HCT116 (cell line): Measurements from ENCODE around the gene SPATA2L. TPM values are rescaled to one million over a fixed set of nuclear protein-coding genes. Genes with fewer than 3 reads are reported as not detected.
"Not testable (repeated sequence)": the region's sequence is repeated elsewhere in the genome, so short reads cannot be mapped to it uniquely, and the experiment has no call there.

ENCODE experiments used
- ATAC-seq: fragments of 200-7000 bp; cut with Tn5 transposase; 2 replicates; pipeline ENCODE4 v1.9.1; 2020; ENCODE audit warnings: mild to moderate bottlenecking, moderate library complexity
- BruUV-seq: library from RNA; stranded (reverse); fragments of 400-500 nt; replicated peaks from 2 replicates; lab custom pipeline; 2021; lab: Mats Ljungman, UMichigan
- CTCF ChIA-PET: fragments of 300-600 bp; sonication (Branson Sonifier 250); formaldehyde crosslinking; loops from one replicate; lab custom pipeline; 2021; ENCODE audit warnings: antibody characterized with exemption; lab: Charles Lee
- POLR2A ChIA-PET: fragments of 300-600, 350-600 bp; sonication (Branson Sonifier 250); formaldehyde crosslinking; loops from one replicate; lab custom pipeline; 2021; ENCODE audit warnings: antibody characterized with exemption; lab: Charles Lee
- RAD21 ChIA-PET, 2 experiments: fragments of 300-600 bp; sonication (Branson Sonifier 250); formaldehyde crosslinking; loops; one replicate each; lab custom pipeline; 2023; ENCODE audit warnings: low total read pairs in 2 of 2; ENCODE audit not compliant: uncharacterized antibody in 2 of 2, unreplicated experiment in 2 of 2, low non-redundant PET in 1 of 2; lab: Charles Lee
- DNase-seq: peaks from one replicate; pipeline ENCODE4 v3.0.0-alpha.2; 2010; ENCODE audit warnings: low read depth, low spot score
- H2AFZ ChIP-seq: fragments of 200-600 bp; shearing (Covaris generic), sonication (generic); 2 replicates; pipeline ENCODE4 v1.6.1; 2017; ENCODE audit warnings: low read depth, mixed run types, mixed read lengths, antibody characterized with exemption, low read length; ENCODE audit not compliant: poor library complexity, severe bottlenecking
- H3K27ac ChIP-seq: 2 replicates; pipeline ENCODE4 v1.5.1; 2012; ENCODE audit warnings: low read depth, low read length
- H3K27me3 ChIP-seq: fragments of 200-600 bp; sonication (generic); 2 replicates; pipeline ENCODE4 v1.6.1; 2016; ENCODE audit warnings: mixed run types, low read length, mixed read lengths; ENCODE audit not compliant: insufficient read depth
- H3K36me3 ChIP-seq, 2 experiments: fragments of 200-500 bp in 1 of 2; fragments of 200-600 bp in 1 of 2; sonication (Bioruptor generic) in 1 of 2; sonication (generic) in 1 of 2; 2 replicates each; pipeline versions ENCODE4 v1.5.1 to v1.6.1; 2014 to 2016; ENCODE audit warnings: low read length in 2 of 2, inconsistent platforms in 1 of 2, mixed read lengths in 1 of 2, mixed run types in 1 of 2; ENCODE audit not compliant: insufficient read depth in 2 of 2, control insufficient read depth in 1 of 2
- H3K4me1 ChIP-seq, 2 experiments: fragments of 200-600 bp in 1 of 2; sonication (generic) in 1 of 2; 2 replicates each; pipeline versions ENCODE4 v1.5.1 to v1.6.1; 2012 to 2017; ENCODE audit warnings: low read length in 2 of 2, inconsistent platforms in 1 of 2, mild to moderate bottlenecking in 1 of 2, mixed read lengths in 1 of 2, mixed run types in 1 of 2, moderate library complexity in 1 of 2; ENCODE audit not compliant: insufficient read depth in 2 of 2, control insufficient read depth in 1 of 2
- H3K4me2 ChIP-seq: fragments of 200-600 bp; sonication (generic); 2 replicates; pipeline ENCODE4 v1.6.1; 2017; ENCODE audit warnings: mixed run types, low read length, mixed read lengths
- H3K4me3 ChIP-seq, 2 experiments: fragments of 200-600 bp in 1 of 2; sonication (generic) in 1 of 2; replicated peaks in 1 of 2; 2 replicates each; pipeline ENCODE4 v1.5.1; 2011 to 2016; ENCODE audit warnings: low read length in 2 of 2, control low read depth in 1 of 2, low read depth in 1 of 2, mild to moderate bottlenecking in 1 of 2, mixed read lengths in 1 of 2, mixed run types in 1 of 2
- H3K79me2 ChIP-seq: fragments of 200-600 bp; sonication (generic); 2 replicates; pipeline ENCODE4 v1.6.1; 2017; ENCODE audit warnings: mild to moderate bottlenecking, mixed run types, low read length, moderate library complexity, mixed read lengths; ENCODE audit not compliant: insufficient read depth
- H3K9ac ChIP-seq: fragments of 200-600 bp; sonication (generic); 2 replicates; pipeline ENCODE4 v1.6.1; 2016; ENCODE audit warnings: low read length, mixed read lengths
- H3K9me2 ChIP-seq: fragments of 200-600 bp; sonication (generic), shearing (Covaris generic); 2 replicates; pipeline ENCODE4 v1.6.1; 2017; ENCODE audit warnings: mixed run types, mild to moderate bottlenecking, moderate library complexity; ENCODE audit not compliant: insufficient read depth
- H3K9me3 ChIP-seq, 2 experiments: fragments of 200-500 bp in 1 of 2; fragments of 200-600 bp in 1 of 2; sonication (Bioruptor generic) in 1 of 2; sonication (generic) in 1 of 2; 2 replicates each; pipeline ENCODE4 v1.6.1; 2014 to 2017; ENCODE audit warnings: low read length in 2 of 2, mixed read lengths in 2 of 2, inconsistent platforms in 1 of 2, low read depth in 1 of 2, mild to moderate bottlenecking in 1 of 2, mixed run types in 1 of 2, moderate library complexity in 1 of 2; ENCODE audit not compliant: control insufficient read depth in 1 of 2, insufficient read depth in 1 of 2
- H4K20me1 ChIP-seq: fragments of 200-600 bp; sonication (generic), shearing (Covaris generic); 2 replicates; pipeline ENCODE4 v1.6.1; 2017; ENCODE audit warnings: mixed run types, mild to moderate bottlenecking, moderate library complexity; ENCODE audit not compliant: insufficient read depth
- EGR1 ChIP-seq: IDR thresholded peaks from 2 replicates; pipeline ENCODE4 v1.6.1; 2012; ENCODE audit warnings: low read depth
- RAD21 ChIP-seq: IDR thresholded peaks from 2 replicates; pipeline ENCODE4 v1.6.1; 2012; ENCODE audit warnings: low read depth, mild to moderate bottlenecking
- SP1 ChIP-seq: IDR thresholded peaks from 2 replicates; pipeline ENCODE4 v1.6.1; 2012; ENCODE audit warnings: low read depth
- ZNF274 ChIP-seq: fragments of 200-500 bp; sonication (Bioruptor generic); IDR thresholded peaks from 2 replicates; pipeline ENCODE4 v1.6.1; 2014; ENCODE audit warnings: mild to moderate bottlenecking, low read depth, low read length, inconsistent platforms
- intact Hi-C: fragments of 100-400 bp; cut with micrococcal nuclease; formaldehyde crosslinking; loops from 2 replicates; pipeline ENCODE4 v1.10.0; 2022
- total RNA-seq: library from RNA; stranded (reverse); gene quantifications from one replicate; pipeline ENCODE4 v1.2.1, GENCODE V29; 2021; ENCODE audit not compliant: unreplicated experiment

The SPATA2L gene
- total RNA-seq, 1 experiment from 2014 or later, result 50.5 TPM

- TF ChIP-seq RAD21 (no peak), EGR1 (no peak), ZNF274 (no peak), SP1 (no peak)
These were observed 1.3 kb downstream of the SPATA2L start (continued) for GRCh38 chr16:89700100-89700648.

- DNase-seq, H3K9me2 ChIP-seq, H4K20me1 ChIP-seq, H3K9me3 ChIP-seq, ATAC-seq, BruUV-seq, H2AFZ ChIP-seq, H3K27me3 ChIP-seq: not testable (repeated sequence)
- intact Hi-C loops, result loop anchor here (1.0 kb wide), 2 partner anchors 13 to 94 kb away; partner anchors contain the start of gene CDK10
- POLR2A ChIA-PET, result interaction anchor here (0.6 to 1.5 kb wide), 12 partner anchors 9 to 158 kb away, joined by 3 to 7 read pairs (median 4); partner anchors contain the start of genes CDK10 and FANCA
- H3K79me2 ChIP-seq, result peaks cover 24% of the 10 kb centered on the region
- RAD21 ChIA-PET, result interaction anchor here (0.6 to 1.2 kb wide), 3 partner anchors 13 to 23 kb away, joined by 3 to 4 read pairs (median 4); partner anchors contain the start of genes CDK10 (in 1 of the 2) and VPS9D1 (in 1 of the 2)
- H3K4me3 ChIP-seq, result peak overlapping the region; percentile 76 to 90
- peaks cover 6 to 16% of the 10 kb centered on the region in 2 experiments; a peak in 2 of 4 replicates for H3K36me3 ChIP-seq
- peak overlapping the region; percentile 66 for H3K27ac ChIP-seq
- peak overlapping the region; percentile 98 for H3K4me2 ChIP-seq
- CTCF ChIA-PET, result interaction anchor here (0.9 to 2.8 kb wide), 15 partner anchors 10 to 223 kb away, joined by 3 to 20 read pairs (median 5); partner anchors contain the start of genes CDK10, CHMP1A, SPATA33 and TCF25
- H3K9ac ChIP-seq, result peak overlapping the region; percentile 85
- H3K4me1 ChIP-seq, result peaks cover 15 to 27% of the 10 kb centered on the region in 2 experiments
These were observed 1.8 kb downstream of the SPATA2L start for GRCh38 chr16:89699629-89700099.

GRCh38 chr16:89698717-89699116 lies 2.8 kb downstream of the SPATA2L start:
- H3K4me3 ChIP-seq, RAD21 ChIA-PET, intact Hi-C loops, DNase-seq, H4K20me1 ChIP-seq, H2AFZ ChIP-seq, ATAC-seq, BruUV-seq, H3K9ac ChIP-seq, H3K27ac ChIP-seq, H3K27me3 ChIP-seq, H3K4me2 ChIP-seq, H3K9me2 ChIP-seq, H3K9me3 ChIP-seq: not testable (repeated sequence)
- CTCF ChIA-PET, result interaction anchor here (2.4 kb wide), 1 partner anchor 13 kb away, joined by 14 read pairs; the partner anchor contains the start of gene CDK10
- peaks cover 24% of the 10 kb centered on the region for H3K79me2 ChIP-seq
- POLR2A ChIA-PET, result interaction anchor here (1.3 kb wide), 1 partner anchor 12 kb away, joined by 4 read pairs; the partner anchor contains the start of gene CDK10
- H3K36me3 ChIP-seq, result peaks cover 8 to 25% of the 10 kb centered on the region in 2 experiments; a peak in 2 of 4 replicates
- peaks cover 15 to 27% of the 10 kb centered on the region in 2 experiments for H3K4me1 ChIP-seq
